GM12874 (cell line): ENCODE results near the gene ADAM8.

Experiments used
- TF ChIP-seq, protein P1 (sequence below): IDR thresholded peaks from 2 replicates; pipeline ENCODE4 v1.5.1; 2011; ENCODE audit warnings: low read depth, mild to moderate bottlenecking, control low read depth, low read length, moderate library complexity; ENCODE audit not compliant: insufficient read depth

The ADAM8 gene

GRCh38 chr10:133316266-133316665 lies 39.6 kb upstream of the ADAM8 start:
- TF ChIP-seq, protein P1, sequence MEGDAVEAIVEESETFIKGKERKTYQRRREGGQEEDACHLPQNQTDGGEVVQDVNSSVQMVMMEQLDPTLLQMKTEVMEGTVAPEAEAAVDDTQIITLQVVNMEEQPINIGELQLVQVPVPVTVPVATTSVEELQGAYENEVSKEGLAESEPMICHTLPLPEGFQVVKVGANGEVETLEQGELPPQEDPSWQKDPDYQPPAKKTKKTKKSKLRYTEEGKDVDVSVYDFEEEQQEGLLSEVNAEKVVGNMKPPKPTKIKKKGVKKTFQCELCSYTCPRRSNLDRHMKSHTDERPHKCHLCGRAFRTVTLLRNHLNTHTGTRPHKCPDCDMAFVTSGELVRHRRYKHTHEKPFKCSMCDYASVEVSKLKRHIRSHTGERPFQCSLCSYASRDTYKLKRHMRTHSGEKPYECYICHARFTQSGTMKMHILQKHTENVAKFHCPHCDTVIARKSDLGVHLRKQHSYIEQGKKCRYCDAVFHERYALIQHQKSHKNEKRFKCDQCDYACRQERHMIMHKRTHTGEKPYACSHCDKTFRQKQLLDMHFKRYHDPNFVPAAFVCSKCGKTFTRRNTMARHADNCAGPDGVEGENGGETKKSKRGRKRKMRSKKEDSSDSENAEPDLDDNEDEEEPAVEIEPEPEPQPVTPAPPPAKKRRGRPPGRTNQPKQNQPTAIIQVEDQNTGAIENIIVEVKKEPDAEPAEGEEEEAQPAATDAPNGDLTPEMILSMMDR: no peak

GRCh38 chr10:133315847-133316246 lies 39.2 kb upstream of the ADAM8 start:
- TF ChIP-seq, protein P1: no peak

DNA sequence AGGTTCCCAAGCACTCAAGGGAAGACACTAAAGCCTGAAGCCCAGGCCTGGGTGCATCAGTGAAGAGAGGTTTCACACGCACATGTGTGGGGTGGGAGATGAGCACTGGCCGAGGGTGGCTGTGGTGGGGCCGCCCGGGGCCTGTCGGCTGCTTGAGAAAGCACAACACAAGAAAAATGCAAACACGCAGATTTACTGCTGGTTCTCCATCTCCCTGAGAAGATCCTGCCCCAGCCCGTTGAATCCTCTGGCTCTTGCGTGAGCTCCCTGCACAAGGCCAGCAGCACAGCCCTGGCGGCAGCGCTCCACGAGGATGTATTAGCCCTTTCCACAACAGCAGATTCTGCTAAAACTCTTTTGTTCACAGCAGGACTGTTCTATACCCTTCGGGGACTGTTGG lies 38.2 kb upstream of the ADAM8 start:
- TF ChIP-seq, protein P1: no peak

DNA sequence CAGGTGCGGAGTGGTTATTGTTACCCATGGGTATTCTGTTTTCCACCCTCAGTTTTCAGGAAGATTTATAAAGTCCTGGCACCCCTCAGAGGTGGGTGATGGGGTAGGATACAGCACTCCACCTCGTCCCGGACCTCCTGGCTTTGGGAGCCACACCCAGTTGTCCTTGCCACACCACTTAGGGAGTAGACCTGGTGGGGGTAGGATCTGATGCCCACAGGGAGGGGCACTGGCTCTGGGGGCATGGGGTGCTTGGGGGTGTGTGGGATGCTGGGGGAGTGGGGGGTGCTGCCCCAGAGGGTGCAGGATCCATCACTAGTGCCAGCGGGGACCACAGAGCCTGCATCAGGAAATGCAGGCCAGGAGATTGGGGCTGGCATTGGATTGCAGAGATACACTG lies 36.5 kb upstream of the ADAM8 start:
- TF ChIP-seq, protein P1: no peak

GRCh38 chr10:133312769-133313145 lies 36.1 kb upstream of the ADAM8 start:
- TF ChIP-seq, protein P1: no peak

- TF ChIP-seq, protein P1: no peak
These were observed 35.5 kb upstream of the ADAM8 start for GRCh38 chr10:133312016-133312768.

DNA sequence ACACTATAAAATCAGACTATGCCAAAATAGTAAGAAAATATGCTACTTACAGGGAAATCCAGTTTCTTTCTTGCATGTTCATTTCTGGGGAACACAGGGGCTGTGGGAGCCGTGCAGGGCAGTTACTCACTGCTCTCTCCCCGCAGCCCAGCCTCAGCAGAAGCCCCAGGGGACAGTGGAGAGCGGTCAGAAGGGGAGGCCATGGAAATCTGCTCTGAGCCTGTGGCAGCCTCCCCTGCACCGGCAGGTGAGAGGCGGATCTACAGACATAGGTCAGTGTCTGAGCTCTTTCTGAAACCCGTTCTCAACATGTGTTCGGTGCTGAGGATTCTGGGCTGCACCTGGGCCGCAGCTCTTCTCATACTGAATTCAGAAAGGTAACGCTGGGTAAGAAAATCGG lies 34.9 kb upstream of the ADAM8 start:
- TF ChIP-seq, protein P1: no peak
